Right lobe of liver (tissue), 6 donors: Measurements from ENCODE around the gene ALDH18A1. TPM values are rescaled to one million over a fixed set of nuclear protein-coding genes. Genes with fewer than 3 reads are reported as not detected.
"Not testable (repeated sequence)": the region's sequence is repeated elsewhere in the genome, so short reads cannot be mapped to it uniquely, and the experiment has no call there.

Experiments used
- ATAC-seq, 4 donors: fragments of 200-7000 bp; cut with Tn5 transposase; one replicate each; pipeline ENCODE4 v1.9.1; 2020; ENCODE audit warnings: mild to moderate bottlenecking in 4 of 4, moderate library complexity in 4 of 4
- DNase-seq, 3 donors: peaks; one replicate each; pipeline ENCODE4 v3.0.0-alpha.2; 2020
- H3K27ac ChIP-seq, 3 donors: fragments of 200-600 bp; one replicate each; pipeline ENCODE4 v1.8.0; 2022
- H3K27me3 ChIP-seq, 2 donors: fragments of 200-600 bp; one replicate each; pipeline ENCODE4 v1.8.0; 2022
- H3K36me3 ChIP-seq, 4 donors: fragments of 200-600 bp; sonication (generic) in 1 of 4; one replicate each; pipeline versions ENCODE4 v1.5.1 to v1.8.0; 2017 to 2022; ENCODE audit warnings: control low read depth in 1 of 4
- H3K4me1 ChIP-seq, 4 donors: fragments of 200-600 bp; sonication (generic) in 1 of 4; one replicate each; pipeline versions ENCODE4 v1.5.1 to v1.8.0; 2017 to 2022; ENCODE audit warnings: control low read depth in 1 of 4
- H3K4me3 ChIP-seq, 3 donors: fragments of 200-600 bp; one replicate each; pipeline ENCODE4 v1.8.0; 2022
- H3K9me3 ChIP-seq, 4 donors: fragments of 200-600 bp; sonication (generic) in 1 of 4; one replicate each; pipeline versions ENCODE4 v1.5.1 to v1.8.0; 2017 to 2022; ENCODE audit warnings: control low read depth in 1 of 4
- CTCF ChIP-seq, 4 donors: fragments of 200-600 bp in 3 of 4; fragments of 450-650 bp in 1 of 4; IDR thresholded peaks; one replicate each; pipeline versions ENCODE4 v1.5.1 to v1.8.0; 2016 to 2022; ENCODE audit warnings: antibody characterized with exemption in 4 of 4, mild to moderate bottlenecking in 2 of 4
- POLR2A ChIP-seq: fragments of 450-650 bp; IDR thresholded peaks from one replicate; pipeline ENCODE4 v1.6.1; 2017; ENCODE audit warnings: antibody characterized with exemption, mild to moderate bottlenecking
- WGBS: methylation state at CpG from one replicate; pipeline ENCODE4 v1.1.6; 2018; ENCODE audit warnings: low coverage, low lambda C conversion rate; ENCODE audit not compliant: insufficient coverage; ENCODE audit errors: missing lambda C conversion rate; 5-methylcytosine and 5-hydroxymethylcytosine counted together
- intact Hi-C, 2 donors: fragments of 100-400 bp; cut with DNase I; formaldehyde crosslinking; loops; one replicate each; pipeline versions ENCODE4 v1.11.2 to v1.14.1; 2022
- total RNA-seq, 6 experiments: library from RNA; depleted of rRNA in 2 of 6; stranded (reverse); fragments of >200 nt in 2 of 6; fragmentation: NEBNext Ultra II Directional in 3 of 6; extraction: Animal tissue kit (Norgen Biotek cat#: 25700) in 3 of 6; gene quantifications; one replicate each; pipeline versions ENCODE4 v1.1.0 to v1.2.4, GENCODE V29; 2016 to 2023
- donor health status: DM: no; HTN: yes; CAD: no.
- donor health status: DM: no; HTN: no; CAD: no.
- donor health status: DM: no; HTN: no; CAD: no.
- donor health status: DM: no; HTN: yes; CAD: no.
- donor health status: DM: no; HTN: yes; CAD: no.

ALDH18A1 gene
- total RNA-seq, 6 experiments from 2014 or later, result 28.4 to 41.2 (median 34.4) TPM

GRCh38 chr10:95683966-95684365, 27.5 kb upstream of the ALDH18A1 start:
- Histone ChIP-seq H3K9me3 (no peaks in the 10 kb centered on the region), H3K4me1 (no peaks in the 10 kb centered on the region), H3K27ac (no peak overlapping the region), H3K27me3 (no peaks in the 10 kb centered on the region), H3K4me3 (no peak overlapping the region), H3K36me3 (peaks cover 4 to 72% (median 10%) of the 10 kb centered on the region in 4 donors)
- TF ChIP-seq CTCF (IDR thresholded peaks at IDR 0.05) (no peak), POLR2A (no peak)
- intact Hi-C loops, result no loop called here
- ATAC-seq, result no peak
- no peak for DNase-seq

GRCh38 chr10:95675403-95676116, 19.0 kb upstream of the ALDH18A1 start:
- H3K27ac ChIP-seq, result no peak overlapping the region

GRCh38 chr10:95674643-95675042, 18.1 kb upstream of the ALDH18A1 start:
- DNase-seq (no peak), ATAC-seq (no peak)
- Histone ChIP-seq H3K36me3 (peaks cover 0 to 6% (median 2%) of the 10 kb centered on the region in 4 donors), H3K27ac (no peak overlapping the region), H3K27me3 (no peaks in the 10 kb centered on the region), H3K4me3 (no peak overlapping the region), H3K9me3 (no peaks in the 10 kb centered on the region), H3K4me1 (peaks cover 0 to 4% (median 0%) of the 10 kb centered on the region in 4 donors)
- 92% methylated on average over 1 of the region's 1 CpG for WGBS
- intact Hi-C loops, result no loop called here
- TF ChIP-seq CTCF (IDR thresholded peaks at IDR 0.05) (no peak), POLR2A (no peak)

More at GRCh38 chr10:95675403-95676116, 19.0 kb upstream of the ALDH18A1 start:
- no peaks in the 10 kb centered on the region for H3K27me3 ChIP-seq
- ATAC-seq (peak in 1 of 4 donors; percentile 44), DNase-seq (no peak)
- H3K4me1 ChIP-seq, result peaks cover 0 to 4% (median 0%) of the 10 kb centered on the region in 4 donors
- WGBS, result 68% methylated on average over 1 of the region's 1 CpG
- peaks cover 0 to 11% (median 5%) of the 10 kb centered on the region in 4 donors for H3K36me3 ChIP-seq
- intact Hi-C loops, result no loop called here
- H3K9me3 ChIP-seq, result no peaks in the 10 kb centered on the region
- H3K4me3 ChIP-seq, result no peak overlapping the region
- TF ChIP-seq CTCF (IDR thresholded peaks at IDR 0.05) (no peak), POLR2A (no peak)

GRCh38 chr10:95672641-95673040, 16.1 kb upstream of the ALDH18A1 start:
- H3K27ac ChIP-seq, H3K4me3 ChIP-seq, H3K9me3 ChIP-seq, H3K27me3 ChIP-seq, DNase-seq, intact Hi-C loops, H3K36me3 ChIP-seq, H3K4me1 ChIP-seq, ATAC-seq: not testable (repeated sequence)
- WGBS, result 100% methylated on average over 1 of the region's 7 CpGs

GRCh38 chr10:95664543-95664942, 8.0 kb upstream of the ALDH18A1 start:
- no peaks in the 10 kb centered on the region for H3K27me3 ChIP-seq
- ATAC-seq (no peak), DNase-seq (no peak)
- H3K4me3 ChIP-seq, result no peak overlapping the region
- intact Hi-C loops, result no loop called here
- H3K36me3 ChIP-seq, result no peaks in the 10 kb centered on the region
- H3K27ac ChIP-seq, result no peak overlapping the region
- peaks cover 0 to 32% (median 8%) of the 10 kb centered on the region in 4 donors for H3K4me1 ChIP-seq
- TF ChIP-seq CTCF (IDR thresholded peaks at IDR 0.05) (no peak), POLR2A (no peak)
- no peaks in the 10 kb centered on the region for H3K9me3 ChIP-seq
